Erythroblast (primary cell): Measurements from ENCODE around the gene ZNF592.

Experiments
- GATA1 ChIP-seq: IDR thresholded peaks from 2 replicates; pipeline ENCODE4 v1.6.1; 2011; ENCODE audit warnings: low read depth, mild to moderate bottlenecking, control low read depth, low read length, moderate library complexity
- POLR2A ChIP-seq: IDR thresholded peaks from 2 replicates; pipeline ENCODE4 v1.6.1; 2011; ENCODE audit warnings: mild to moderate bottlenecking, low read length

DNA sequence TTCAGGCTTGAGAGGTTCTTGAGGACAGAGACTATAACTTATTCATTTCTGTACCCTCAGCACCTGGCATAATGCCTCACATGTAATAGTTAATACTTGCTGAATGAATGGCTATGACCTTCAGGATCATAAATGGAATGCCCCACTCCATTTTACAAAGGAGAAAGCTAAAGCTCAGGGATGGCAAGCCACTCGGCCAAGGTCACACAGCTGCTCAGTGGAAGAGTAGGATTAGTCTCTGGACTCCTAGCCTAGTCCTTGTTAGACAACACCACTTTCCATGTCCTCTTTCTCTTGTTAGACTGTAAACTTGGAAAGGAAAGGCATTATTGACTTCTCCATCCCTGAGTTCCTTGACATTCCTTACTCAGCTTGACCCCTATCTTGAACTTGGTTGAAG lies 65.5 kb downstream of the ZNF592 start:
- TF ChIP-seq POLR2A (no peak), GATA1 (no peak)
